Kidney (tissue), 14 donors: ENCODE results near the gene PLXNA1. TPM values are rescaled to one million over a fixed set of nuclear protein-coding genes. Genes with fewer than 3 reads are reported as not detected.

Source experiments
- DNase-seq, 5 donors: peaks; one replicate each; pipeline ENCODE4 v3.0.0-alpha.2; 2013 to 2020
- FAIRE-seq: peaks from 2 replicates; lab custom pipeline; 2012; peaks lifted over from hg19 to GRCh38; lab: Jason Lieb, UNC
- H3K27ac ChIP-seq, 2 donors: one replicate each; pipeline ENCODE4 v1.7.0; 2013; ENCODE audit warnings: low read depth in 2 of 2, low read length in 2 of 2, inconsistent platforms in 1 of 2
- H3K27me3 ChIP-seq: one replicate; pipeline ENCODE4 v1.7.1; 2013; ENCODE audit warnings: low read length, inconsistent platforms; ENCODE audit not compliant: control insufficient read depth, insufficient read depth
- H3K36me3 ChIP-seq, 3 donors: one replicate each; pipeline versions ENCODE4 v1.7.0 to v1.7.1; 2013; ENCODE audit warnings: low read length in 3 of 3, control low read depth in 1 of 3, inconsistent platforms in 1 of 3; ENCODE audit not compliant: insufficient read depth in 3 of 3, control insufficient read depth in 2 of 3
- H3K4me1 ChIP-seq, 3 donors: one replicate each; pipeline versions ENCODE4 v1.7.0 to v1.7.1; 2013; ENCODE audit warnings: low read length in 3 of 3, inconsistent platforms in 1 of 3, low read depth in 1 of 3; ENCODE audit not compliant: control insufficient read depth in 2 of 3, insufficient read depth in 2 of 3
- H3K4me3 ChIP-seq, 3 donors: one replicate each; pipeline versions ENCODE4 v1.7.0 to v1.8.1; 2013; ENCODE audit warnings: low read length in 3 of 3, control low read depth in 1 of 3, inconsistent platforms in 1 of 3
- H3K9ac ChIP-seq, 3 donors: one replicate each; pipeline versions ENCODE4 v1.7.0 to v1.7.1; 2013; ENCODE audit warnings: low read length in 3 of 3, control low read depth in 1 of 3, inconsistent platforms in 1 of 3
- H3K9me3 ChIP-seq, 3 donors: one replicate each; pipeline versions ENCODE4 v1.7.0 to v1.7.1; 2013; ENCODE audit warnings: low read length in 3 of 3, control low read depth in 1 of 3, inconsistent platforms in 1 of 3; ENCODE audit not compliant: control insufficient read depth in 2 of 3, insufficient read depth in 1 of 3
- CTCF ChIP-seq: IDR thresholded peaks from 3 replicates; pipeline ENCODE4 v1.5.1; 2012; ENCODE audit warnings: mild to moderate bottlenecking, moderate library complexity, borderline replicate concordance; ENCODE audit not compliant: insufficient read depth; ENCODE audit errors: extremely low read depth
- intact Hi-C: fragments of 100-400 bp; cut with DNase I; formaldehyde crosslinking; loops from one replicate; pipeline ENCODE4 v1.11.1; 2022
- polyA plus RNA-seq: library from polyadenylated mRNA; stranded (reverse); fragments of 350-450 nt; fragmentation: Illumina TruSeq; extraction: RNeasy Lipid Tissue Mini Kit (QIAGEN cat#74804); gene quantifications from one replicate; pipeline ENCODE4 v1.2.3, GENCODE V29; 2014; ENCODE audit warnings: low read depth, low replicate concordance; ENCODE audit not compliant: insufficient read depth
- total RNA-seq: library from RNA; stranded (reverse); fragmentation: NEBNext Ultra II Directional; extraction: Animal tissue kit (Norgen Biotek cat#: 25700); gene quantifications from one replicate; pipeline ENCODE4 v1.2.1, GENCODE V29; 2021
- donor health status: control.
- donor health status: control.
- donor health status: control.
- donor health status: control.
- donor health status: control.
- donor health status: DM: yes; HTN: yes; CAD: no.
- donor health status: Normal renal cell carcinoma (clear cell type).

Gene PLXNA1
- total and polyA plus RNA-seq, 2 donors from 2014 or later = 5.3 to 29.0 TPM

- Histone ChIP-seq H3K9me3 (no peaks in the 10 kb centered on the region), H3K9ac (no peak overlapping the region), H3K4me3 (no peak overlapping the region), H3K27ac (no peak overlapping the region), H3K27me3 (no peaks in the 10 kb centered on the region), H3K36me3 (no peaks in the 10 kb centered on the region), H3K4me1 (peaks cover 0 to 10% (median 0%) of the 10 kb centered on the region in 3 donors)
- no peak for TF ChIP-seq CTCF
- peak in 1 of 5 donors; percentile 39 for DNase-seq
- intact Hi-C loops = no loop called here
- no peak for FAIRE-seq
Observed at GRCh38 chr3:126994661-126995245, 11.8 kb downstream of the PLXNA1 start.

- FAIRE-seq = no peak
- no peak for TF ChIP-seq CTCF
- H3K9ac ChIP-seq = no peak overlapping the region
- H3K4me1 ChIP-seq = peaks cover 0 to 10% (median 0%) of the 10 kb centered on the region in 3 donors
- no peaks in the 10 kb centered on the region for H3K27me3 ChIP-seq
- DNase-seq = no peak
- H3K9me3 ChIP-seq = no peaks in the 10 kb centered on the region
- H3K27ac ChIP-seq = no peak overlapping the region
- intact Hi-C loops = no loop called here
- no peaks in the 10 kb centered on the region for H3K36me3 ChIP-seq
- H3K4me3 ChIP-seq = no peak overlapping the region
Observed at GRCh38 chr3:126995254-126995780, 12.4 kb downstream of the PLXNA1 start.

- H3K27me3 ChIP-seq = no peaks in the 10 kb centered on the region
- intact Hi-C loops = no loop called here
- no peak overlapping the region for H3K4me3 ChIP-seq
- H3K9ac ChIP-seq = no peak overlapping the region
- no peaks in the 10 kb centered on the region for H3K9me3 ChIP-seq
- H3K27ac ChIP-seq = no peak overlapping the region
- TF ChIP-seq CTCF = no peak
- FAIRE-seq (no peak), DNase-seq (no peak)
- no peaks in the 10 kb centered on the region for H3K36me3 ChIP-seq
- peaks cover 0 to 10% (median 0%) of the 10 kb centered on the region in 3 donors for H3K4me1 ChIP-seq
Observed at GRCh38 chr3:126995926-126996512, 13.1 kb downstream of the PLXNA1 start.
